ENCODE measurements around the gene CCL16. TPM values are rescaled to one million over a fixed set of nuclear protein-coding genes. Genes with fewer than 3 reads are reported as not detected.
"Not testable (repeated sequence)": the region's sequence is repeated elsewhere in the genome, so short reads cannot be mapped to it uniquely, and the experiment has no call there.

CCL16 gene, protein sequence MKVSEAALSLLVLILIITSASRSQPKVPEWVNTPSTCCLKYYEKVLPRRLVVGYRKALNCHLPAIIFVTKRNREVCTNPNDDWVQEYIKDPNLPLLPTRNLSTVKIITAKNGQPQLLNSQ
- not detected in 2 replicates for total RNA-seq

DNA sequence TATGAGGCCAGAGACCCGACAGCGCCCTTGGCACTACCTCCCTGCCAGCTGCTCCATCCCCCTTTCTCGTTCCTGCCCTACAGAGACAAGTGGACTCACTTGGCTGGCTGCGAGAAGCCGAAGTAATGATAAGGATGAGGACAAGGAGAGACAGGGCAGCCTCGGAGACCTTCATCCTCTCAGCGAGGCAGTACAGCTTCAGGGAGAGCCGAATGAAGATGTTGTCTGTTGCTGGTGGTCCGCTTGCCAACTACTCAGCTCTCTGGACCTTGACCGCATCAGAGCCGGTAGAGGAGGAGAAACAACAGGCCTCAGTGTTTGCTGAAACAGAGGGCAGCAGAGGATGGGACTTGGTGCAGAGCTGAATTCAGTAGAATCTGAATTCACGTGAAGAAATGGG is at the start of gene CCL16:
TSS of gene CCL16 (minus strand) at position 252 of the 400 bp plus-strand sequence. CDS start at position 175, 77 bp downstream.
- TF ChIP-seq CTCF (conservative IDR thresholded peaks at IDR 0.05; ENCODE audit: low read depth, low read length): no peak
- DNase-seq (ENCODE audit: low read depth): no peak
- no peak within 1 kb of the TSS for H3K4me3 ChIP-seq (ENCODE audit: low read depth, low read length)

DNA sequence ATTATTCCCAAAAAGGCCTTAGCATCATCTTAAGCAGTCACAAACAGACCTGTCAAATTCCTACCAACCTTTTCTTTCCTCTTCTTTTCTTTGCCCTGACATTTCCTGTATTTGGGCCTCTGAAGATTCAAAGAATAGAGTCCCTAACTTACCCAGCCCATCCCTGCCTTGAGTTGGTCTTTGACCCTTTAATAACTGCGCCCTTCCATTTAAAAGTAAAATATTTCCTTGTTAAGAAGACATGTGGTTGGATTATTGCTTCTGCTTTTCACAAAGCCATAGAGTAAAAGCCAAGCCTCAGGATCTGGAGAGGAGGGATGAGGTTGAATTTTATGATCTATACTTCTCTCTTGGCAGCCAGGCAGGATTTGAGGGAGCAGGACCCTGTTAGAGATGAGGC is 49.7 kb upstream of the CCL16 start:
- DNase-seq (ENCODE audit: low read depth): no peak
- TF ChIP-seq CTCF (conservative IDR thresholded peaks at IDR 0.05; ENCODE audit: low read depth, low read length): no peak
- no peak overlapping the region for H3K4me3 ChIP-seq (ENCODE audit: low read depth, low read length)

DNA sequence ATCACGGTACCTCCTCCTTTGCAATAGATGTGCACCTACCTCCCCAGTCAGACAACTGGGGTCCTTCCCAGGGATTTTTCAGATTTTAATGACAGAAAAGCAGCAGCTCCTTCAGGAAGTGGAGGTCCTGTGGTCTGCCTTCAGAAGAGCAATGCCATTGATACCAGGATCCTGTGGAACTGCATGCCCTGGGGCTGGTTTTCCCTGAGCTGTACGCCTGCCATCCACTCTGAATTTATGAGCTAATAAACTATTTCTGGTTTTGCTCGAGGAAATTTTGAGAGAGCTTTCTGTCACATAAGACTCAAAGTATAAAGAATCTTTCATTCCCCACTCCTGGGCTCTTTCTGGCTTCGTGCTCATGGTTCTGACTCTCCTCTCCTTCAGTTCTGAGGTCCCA is 46.5 kb upstream of the CCL16 start:
- DNase-seq (ENCODE audit: low read depth): no peak
- TF ChIP-seq CTCF (conservative IDR thresholded peaks at IDR 0.05; ENCODE audit: low read depth, low read length): no peak
- no peak overlapping the region for H3K4me3 ChIP-seq (ENCODE audit: low read depth, low read length)

DNA sequence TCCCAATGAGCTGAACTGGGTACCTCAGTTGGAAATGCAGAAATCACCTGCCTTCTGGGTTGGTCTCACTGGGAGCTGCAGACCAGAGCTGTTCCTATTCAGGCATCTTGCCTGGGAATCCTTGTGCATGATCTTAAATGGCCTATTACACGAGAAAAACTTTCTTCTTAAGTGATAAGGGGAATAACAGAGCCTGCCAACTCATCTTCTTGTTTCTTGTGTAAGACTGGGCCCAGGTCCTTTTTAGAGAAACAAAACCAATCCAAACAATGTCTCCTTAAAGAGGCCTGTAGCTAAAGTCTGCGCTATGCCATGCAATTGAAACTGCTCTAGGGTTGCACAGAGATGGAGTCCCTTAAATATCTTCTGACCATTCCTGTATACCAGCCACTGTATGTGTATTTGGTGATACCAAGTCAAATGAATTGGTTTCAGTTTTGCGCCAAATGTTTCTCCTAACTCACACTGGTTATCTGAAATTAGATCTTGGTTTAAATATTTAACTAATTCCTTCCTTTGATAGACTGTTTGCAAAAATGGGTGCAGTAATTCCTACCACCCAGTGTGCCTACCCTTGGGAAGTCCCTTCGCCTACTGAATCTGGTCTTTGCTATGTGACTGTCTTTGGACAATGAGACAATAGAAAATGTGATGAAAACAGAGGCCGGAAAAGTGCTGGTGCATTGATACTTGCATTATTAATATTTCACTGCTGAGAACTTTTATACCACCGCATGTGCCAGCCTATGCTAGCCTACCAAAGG is 43.0 kb upstream of the CCL16 start:
- TF ChIP-seq CTCF (conservative IDR thresholded peaks at IDR 0.05; ENCODE audit: low read depth, low read length): no peak
- no peak for DNase-seq (ENCODE audit: low read depth)
- H3K4me3 ChIP-seq (ENCODE audit: low read depth, low read length): no peak overlapping the region

DNA sequence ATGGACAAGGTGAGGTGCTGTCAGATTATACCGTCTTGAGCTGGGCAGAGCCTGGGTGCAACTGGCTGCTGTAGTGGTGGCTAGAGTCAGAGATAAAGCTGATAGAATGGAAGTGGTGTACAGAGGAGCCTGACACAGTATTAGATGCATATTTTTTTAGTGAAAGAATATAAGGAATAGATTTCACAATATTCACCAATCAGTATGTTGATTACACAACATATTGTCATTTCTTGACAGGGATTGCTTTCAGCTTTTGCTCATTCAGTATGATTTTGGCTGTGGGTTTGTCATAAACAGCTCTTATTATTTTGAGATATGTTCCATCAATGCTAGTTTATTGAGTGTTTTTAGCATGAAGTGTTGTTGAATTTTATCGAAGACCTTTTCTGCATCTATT is 38.1 kb upstream of the CCL16 start:
- TF ChIP-seq CTCF (conservative IDR thresholded peaks at IDR 0.05; ENCODE audit: low read depth, low read length): no peak
- DNase-seq (ENCODE audit: low read depth): no peak
- H3K4me3 ChIP-seq (ENCODE audit: low read depth, low read length): no peak overlapping the region

DNA sequence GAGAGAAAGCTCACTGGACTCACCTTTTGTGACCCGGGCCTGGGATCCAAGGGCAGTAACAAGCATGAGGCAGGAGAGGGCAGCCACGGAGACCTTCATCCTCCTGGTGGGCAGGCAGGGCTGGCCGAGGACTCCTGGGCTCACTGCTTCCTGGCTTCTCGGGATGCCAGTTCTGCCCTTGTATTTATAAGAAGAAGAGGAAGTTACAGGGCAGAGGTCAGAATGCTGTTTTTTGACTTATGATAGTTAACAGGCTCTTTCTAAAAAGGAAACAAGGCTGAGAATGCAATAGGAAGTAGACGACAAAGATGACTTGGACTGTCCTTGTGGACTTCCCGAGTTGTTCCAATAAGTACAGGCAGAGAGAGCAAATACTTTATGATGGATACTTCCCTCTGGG is 36.5 kb upstream of the CCL16 start, which contains the start of gene CCL23:
TSS of gene CCL23 (minus strand) at position 174 of the 400 bp plus-strand sequence. CDS start at position 99, 75 bp downstream.
- TF ChIP-seq CTCF (conservative IDR thresholded peaks at IDR 0.05; ENCODE audit: low read depth, low read length): no peak
- DNase-seq (ENCODE audit: low read depth): no peak

DNA sequence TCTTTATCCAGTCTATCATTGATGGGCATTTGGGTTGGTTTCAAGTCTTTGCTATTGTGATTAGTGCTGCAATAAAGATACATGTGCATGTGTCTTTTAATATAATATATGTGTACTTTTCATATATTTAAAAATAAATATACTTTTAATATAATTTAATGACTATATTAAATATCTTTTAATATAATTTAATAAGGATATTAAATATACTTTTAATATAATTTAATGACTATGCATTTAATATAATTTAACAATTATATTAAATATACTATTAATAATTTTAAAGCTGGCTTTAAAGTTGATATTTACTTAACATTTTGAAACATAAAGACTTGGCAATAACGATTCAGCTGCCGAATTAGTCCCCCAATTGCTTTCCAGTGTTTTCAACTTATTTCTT is 35.3 kb upstream of the CCL16 start:
- DNase-seq (ENCODE audit: low read depth): no peak
- TF ChIP-seq CTCF (conservative IDR thresholded peaks at IDR 0.05; ENCODE audit: low read depth, low read length): no peak

More for the DNA sequence above, 36.5 kb upstream of the CCL16 start, which contains the start of gene CCL23:
- H3K4me3 ChIP-seq (ENCODE audit: low read depth, low read length): no peak within 1 kb of the TSS

DNA sequence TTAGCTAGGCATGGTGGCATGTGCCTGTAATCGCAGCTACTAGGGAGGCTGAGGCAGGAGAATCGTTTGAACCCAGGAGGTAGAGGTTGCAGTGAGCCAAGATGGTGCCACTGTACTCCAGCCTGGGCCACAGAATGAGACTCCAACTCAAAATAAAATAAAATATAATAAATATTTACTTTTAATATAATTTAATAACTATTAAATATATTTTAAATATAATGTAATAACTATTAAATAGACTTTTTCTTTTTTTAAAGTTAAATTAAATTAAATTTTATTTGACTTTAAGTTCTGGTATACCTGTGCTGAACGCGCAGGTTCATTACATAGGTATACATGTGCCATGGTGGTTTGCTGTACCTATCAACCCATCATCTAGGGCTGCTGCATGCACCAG is 34.6 kb upstream of the CCL16 start:
- H3K4me3 ChIP-seq (ENCODE audit: low read depth, low read length); DNase-seq (ENCODE audit: low read depth): not testable (repeated sequence)

More for the DNA sequence above, 35.3 kb upstream of the CCL16 start:
- no peak overlapping the region for H3K4me3 ChIP-seq (ENCODE audit: low read depth, low read length)
